Adrenal gland (tissue), 12 donors: ENCODE data around the gene MTMR10. TPM values are rescaled to one million over a fixed set of nuclear protein-coding genes. Genes with fewer than 3 reads are reported as not detected.

Experiments used
- DNase-seq, 7 donors: peaks; one replicate each; pipeline ENCODE4 v3.0.0-alpha.2; 2019 to 2020
- H3K27ac ChIP-seq, 5 donors: fragments of 200-600 bp; sonication (generic) in 4 of 5; 1 replicate in 3 of 5; 2 replicates in 2 of 5; pipeline versions ENCODE4 v1.5.1 to v1.8.0; 2016 to 2020; ENCODE audit warnings: mild to moderate bottlenecking in 1 of 5
- H3K27me3 ChIP-seq: fragments of 200-600 bp; 2 replicates; pipeline ENCODE4 v1.8.0; 2021
- H3K36me3 ChIP-seq, 2 donors: fragments of 200-600 bp; replicated peaks in 1 of 2; 1 replicate in 1 of 2; 2 replicates in 1 of 2; pipeline versions ENCODE4 v1.5.1 to v1.8.0; 2018 to 2022
- H3K4me1 ChIP-seq, 2 donors: fragments of 200-600 bp; replicated peaks in 1 of 2; 1 replicate in 1 of 2; 2 replicates in 1 of 2; pipeline versions ENCODE4 v1.5.1 to v1.8.0; 2018 to 2021
- H3K4me3 ChIP-seq, 4 donors: fragments of 200-600 bp; sonication (generic) in 3 of 4; one replicate each; pipeline ENCODE4 v1.5.1; 2016 to 2018
- H3K9me3 ChIP-seq, 3 donors: fragments of 200-600 bp; sonication (generic) in 1 of 3; replicated peaks in 1 of 3; 1 replicate in 2 of 3; 2 replicates in 1 of 3; pipeline versions ENCODE4 v1.5.1 to v1.8.0; 2016 to 2021
- CTCF ChIP-seq, 6 experiments: fragments of 450-650 bp in 4 of 6; fragments of 200-600 bp in 2 of 6; sonication (generic) in 1 of 6; IDR thresholded peaks; 1 replicate in 5 of 6; 2 replicates in 1 of 6; pipeline versions ENCODE4 v1.5.1 to v1.8.0; 2016 to 2021; ENCODE audit warnings: antibody characterized with exemption in 6 of 6, mild to moderate bottlenecking in 2 of 6, moderate library complexity in 1 of 6
- POLR2A ChIP-seq, 2 donors: fragments of 450-650 bp; IDR thresholded peaks; one replicate each; pipeline ENCODE4 v1.6.1; 2017; ENCODE audit warnings: antibody characterized with exemption in 2 of 2, mild to moderate bottlenecking in 2 of 2, moderate library complexity in 1 of 2
- WGBS, 4 donors: extraction: QIAGEN DNeasy Blood & Tissue Kit in 2 of 4; methylation state at CpG; one replicate each; pipeline versions ENCODE4 v1.1.5 to v1.1.7; 2013 to 2017; 5-methylcytosine and 5-hydroxymethylcytosine counted together
- intact Hi-C, 2 donors: fragments of 100-400 bp; cut with DNase I; formaldehyde crosslinking; loops; one replicate each; pipeline versions ENCODE4 v1.14.1 to v1.15.0; 2022 to 2023
- polyA plus RNA-seq, 3 donors: library from polyadenylated mRNA; stranded (reverse); fragments of 200-250 nt in 2 of 3; fragments of 350-450 nt in 1 of 3; fragmentation: Illumina TruSeq in 1 of 3; extraction: RNeasy Lipid Tissue Mini Kit (QIAGEN cat#74804) in 1 of 3; gene quantifications; one replicate each; pipeline ENCODE4 v1.2.3, GENCODE V29; 2013 to 2014
- total RNA-seq, 9 donors: library from RNA; depleted of rRNA in 4 of 9; stranded (reverse); fragments of >200 nt in 4 of 9; fragments of 120-200 nt in 1 of 9; fragmentation: NEBNext Ultra II Directional in 1 of 9; extraction: Animal tissue kit (Norgen Biotek cat#: 25700) in 1 of 9; gene quantifications; one replicate each; pipeline versions ENCODE4 v1.1.0 to v1.2.4, GENCODE V29; 2013 to 2023
- donor health status: healthy with polysubstance abuse.
- donor health status: Bipolar disorder and iron deficiency.
- donor health status: DM: yes; HTN: yes; CAD: no.
- donor health status: DM: no; HTN: no; CAD: no.
- donor health status: DM: no; HTN: no; CAD: no.
- donor health status: DM: yes; HTN: yes; CAD: no.

Gene MTMR10
- total and polyA plus RNA-seq, 12 donors, result 9.2 to 42.7 (median 21.5) TPM

- no peak overlapping the region for H3K27ac ChIP-seq
- no peaks in the 10 kb centered on the region for H3K27me3 ChIP-seq
- H3K36me3 ChIP-seq, result peaks cover 0 to 67% of the 10 kb centered on the region in 2 donors
- H3K4me3 ChIP-seq, result no peak overlapping the region
- intact Hi-C loops, result loop anchor here in 1 of 2 donors (5.0 kb wide), 1 partner anchor 48 kb away; no protein-coding TSS in a partner anchor
- H3K4me1 ChIP-seq, result no peaks in the 10 kb centered on the region
- WGBS, 4 donors, result 65 to 77% (median 68%) methylated on average over 5 of the region's 5 CpGs
- no peaks in the 10 kb centered on the region for H3K9me3 ChIP-seq
- peak in 1 of 7 donors; percentile 19 for DNase-seq
- TF ChIP-seq CTCF (IDR thresholded peaks at IDR 0.05) (no peak), POLR2A (IDR thresholded peaks at IDR 0.05) (no peak)
Measured at GRCh38 chr15:30919877-30920550, 71.4 kb downstream of the MTMR10 start.

- no peak for DNase-seq
- peaks cover 0 to 67% of the 10 kb centered on the region in 2 donors for H3K36me3 ChIP-seq
- no peaks in the 10 kb centered on the region for H3K9me3 ChIP-seq
- intact Hi-C loops, result no loop called here
- TF ChIP-seq POLR2A (IDR thresholded peaks at IDR 0.05) (no peak), CTCF (IDR thresholded peaks at IDR 0.05) (no peak)
- no peak overlapping the region for H3K4me3 ChIP-seq
- WGBS, 4 donors, result 92 to 95% (median 94%) methylated on average over 5 of the region's 5 CpGs
- H3K4me1 ChIP-seq, result no peaks in the 10 kb centered on the region
- H3K27me3 ChIP-seq, result no peaks in the 10 kb centered on the region
- H3K27ac ChIP-seq, result no peak overlapping the region
Measured at GRCh38 chr15:30918366-30918765, 73.1 kb downstream of the MTMR10 start.

GRCh38 chr15:30917675-30918074 is 73.8 kb downstream of the MTMR10 start:
- H3K9me3 ChIP-seq, result no peaks in the 10 kb centered on the region
- intact Hi-C loops, result no loop called here
- H3K36me3 ChIP-seq, result peaks cover 0 to 60% of the 10 kb centered on the region in 2 donors
- no peak overlapping the region for H3K4me3 ChIP-seq
- DNase-seq, result no peak
- no peak overlapping the region for H3K27ac ChIP-seq
- 89 to 92% (median 91%) methylated on average over 1 of the region's 1 CpG for WGBS, 4 donors
- H3K4me1 ChIP-seq, result no peaks in the 10 kb centered on the region
- no peak for TF ChIP-seq POLR2A (IDR thresholded peaks at IDR 0.05)
- TF ChIP-seq CTCF (IDR thresholded peaks at IDR 0.05), result no peak
- H3K27me3 ChIP-seq, result no peaks in the 10 kb centered on the region

- Histone ChIP-seq H3K36me3 (peaks cover 0 to 53% of the 10 kb centered on the region in 2 donors), H3K4me3 (no peak overlapping the region), H3K9me3 (no peaks in the 10 kb centered on the region), H3K27ac (no peak overlapping the region), H3K4me1 (no peaks in the 10 kb centered on the region), H3K27me3 (no peaks in the 10 kb centered on the region)
- TF ChIP-seq CTCF (IDR thresholded peaks at IDR 0.05) (no peak), POLR2A (IDR thresholded peaks at IDR 0.05) (no peak)
- DNase-seq, result no peak
- 73 to 95% (median 82%) methylated on average over 6 of the region's 6 CpGs for WGBS, 4 donors
- intact Hi-C loops, result no loop called here
Measured at GRCh38 chr15:30917013-30917412, 74.4 kb downstream of the MTMR10 start.
